K562 (cell line): ENCODE results near the gene MPRIP. TPM values are rescaled to one million over a fixed set of nuclear protein-coding genes. Genes with fewer than 3 reads are reported as not detected.
A peak's percentile ranks its signal among the peaks of the same experiment; 100 is the strongest.

Experiments
- ARHGAP35 ChIP-seq: fragments of 450-650 bp; IDR thresholded peaks from 2 replicates; pipeline ENCODE4 v1.6.1; 2018; ENCODE audit not compliant: partially characterized antibody
- CBFA2T3 ChIP-seq: fragments of 450-650 bp; IDR thresholded peaks from 2 replicates; pipeline ENCODE4 v1.6.1; 2017
- CCNT2 ChIP-seq: IDR thresholded peaks from 2 replicates; pipeline ENCODE4 v1.6.1; 2011; ENCODE audit warnings: borderline replicate concordance, low read depth, mild to moderate bottlenecking, moderate library complexity, mixed read lengths, low read length; ENCODE audit not compliant: insufficient read length; ENCODE audit errors: extremely low read depth
- FOXJ2 ChIP-seq: fragments of 200-800 bp; sonication (Bioruptor generic); IDR thresholded peaks from 2 replicates; pipeline ENCODE4 v1.6.1; 2016; ENCODE audit warnings: missing genetic modification characterization, missing compliant biosample characterization
- HMG20A ChIP-seq: fragments of 450-650 bp; formaldehyde crosslinking; conservative IDR thresholded peaks from 2 replicates; pipeline ENCODE4 v1.4.0; 2020; ENCODE audit warnings: mild to moderate bottlenecking, mixed read lengths
- ILF3 ChIP-seq: fragments of 450-650 bp; IDR thresholded peaks from 2 replicates; pipeline ENCODE4 v1.6.1; 2018; ENCODE audit warnings: antibody characterized with exemption, mild to moderate bottlenecking, moderate library complexity, borderline replicate concordance
- KLF16 ChIP-seq: IDR thresholded peaks from 2 replicates; pipeline ENCODE4 v1.6.1; 2016; ENCODE audit warnings: antibody characterized with exemption
- MBD2 ChIP-seq: sonication (generic); IDR thresholded peaks from 2 replicates; pipeline ENCODE4 v1.6.1; 2016; ENCODE audit warnings: low read depth, borderline replicate concordance
- MXI1 ChIP-seq: IDR thresholded peaks from 2 replicates; pipeline ENCODE4 v1.6.1; 2011; ENCODE audit warnings: low read depth, mild to moderate bottlenecking, improper control_type of control experiment, low read length
- NFE2L1 ChIP-seq: fragments of 450-650 bp; IDR thresholded peaks from 2 replicates; pipeline ENCODE4 v1.6.1; 2016; ENCODE audit warnings: missing genetic modification characterization, low read depth, mild to moderate bottlenecking, missing compliant biosample characterization, moderate library complexity, borderline replicate concordance
- NFRKB ChIP-seq: fragments of 450-650 bp; IDR thresholded peaks from 2 replicates; pipeline ENCODE4 v1.6.1; 2016; ENCODE audit warnings: low read depth
- POLR2AphosphoS5 ChIP-seq: IDR thresholded peaks from 2 replicates; pipeline ENCODE4 v1.6.1; 2011; ENCODE audit warnings: mild to moderate bottlenecking, low read depth, low read length, moderate library complexity; ENCODE audit not compliant: control insufficient read depth, insufficient read depth
- RBBP5 ChIP-seq: fragments of 200-600 bp; sonication (generic); IDR thresholded peaks from 2 replicates; pipeline ENCODE4 v1.6.1; 2012; ENCODE audit warnings: borderline replicate concordance, mild to moderate bottlenecking, low read length, control low read depth, inconsistent platforms; ENCODE audit not compliant: insufficient read depth, poor library complexity, severe bottlenecking
- STAT5B ChIP-seq: fragments of 250-450 bp; sonication (Bioruptor Pico); IDR thresholded peaks from 2 replicates; pipeline ENCODE4 v1.8.0; 2021; ENCODE audit warnings: mild to moderate bottlenecking, inconsistent platforms
- XRCC5 ChIP-seq: fragments of 200-400 bp; formaldehyde crosslinking; IDR thresholded peaks from 2 replicates; pipeline ENCODE4 v1.6.1; 2017; ENCODE audit warnings: low read depth, mild to moderate bottlenecking, low read length
- YBX1 ChIP-seq: fragments of 450-650 bp; IDR thresholded peaks from 2 replicates; pipeline ENCODE4 v1.7.1; 2016; ENCODE audit warnings: mild to moderate bottlenecking
- ZNF175 ChIP-seq: fragments of 200-800 bp; sonication (Bioruptor generic); IDR thresholded peaks from 2 replicates; pipeline ENCODE4 v1.6.1; 2016; ENCODE audit warnings: low read depth, mild to moderate bottlenecking, missing genetic modification characterization, missing compliant biosample characterization
- ZNF197 ChIP-seq: fragments of 200-800 bp; sonication (Bioruptor generic); IDR thresholded peaks from 2 replicates; pipeline ENCODE4 v1.6.1; 2016; ENCODE audit warnings: low read depth, missing genetic modification characterization, missing compliant biosample characterization
- ZNF436 ChIP-seq: fragments of 250-450, 450-650 bp; sonication (Bioruptor Pico); formaldehyde crosslinking; IDR thresholded peaks from 2 replicates; pipeline ENCODE4 v1.7.0; 2020; ENCODE audit warnings: mild to moderate bottlenecking
- polyA plus RNA-seq, 8 experiments: library from polyadenylated mRNA; depleted of rRNA in 4 of 8; stranded (reverse) in 5 of 8; unstranded in 3 of 8; fragments of >200 nt; fragmentation: Nextera tagmentation in 2 of 8; fragmentation: Illumina TruSeq in 1 of 8; extraction: Ambion mirVana in 2 of 8; extraction: Trizol in 1 of 8; gene quantifications; 2 replicates each; pipeline versions ENCODE4 v1.2.1 to v1.2.3, GENCODE V29; 2011 to 2014; ENCODE audit warnings: inconsistent platforms in 1 of 8, missing spikeins in 1 of 8
- total RNA-seq, 7 experiments: library from RNA; depleted of rRNA in 6 of 7; stranded (reverse); fragments of >200 nt in 6 of 7; fragmentation: Illumina TruSeq in 2 of 7; extraction: Trizol in 2 of 7; gene quantifications; 2 replicates each; pipeline versions ENCODE4 v1.2.1 to v1.2.3, GENCODE V29; 2011 to 2021; ENCODE audit warnings: low replicate concordance in 1 of 7
- TF ChIP-seq, protein P1 (sequence below), 2 experiments: fragments of 450-650 bp; IDR thresholded peaks; 2 replicates each; pipeline ENCODE4 v1.6.1; 2018; ENCODE audit warnings: mild to moderate bottlenecking in 2 of 2, low read depth in 1 of 2; ENCODE audit not compliant: partially characterized antibody in 2 of 2
- TF ChIP-seq, protein P2 (sequence below): fragments of 450-650 bp; IDR thresholded peaks from 2 replicates; pipeline ENCODE4 v1.6.1; 2016; ENCODE audit warnings: borderline replicate concordance
- TF ChIP-seq, protein P3 (sequence below): fragments of 450-650 bp; formaldehyde crosslinking; IDR thresholded peaks from 2 replicates; pipeline ENCODE4 v1.4.0; 2020; ENCODE audit warnings: mild to moderate bottlenecking

MPRIP gene
- total and polyA plus RNA-seq, 9 of the 15 experiments (the other 6 are each of a cell fraction or from before 2014, with no cell fraction given) = 10.0 to 72.6 (median 30.1) TPM

DNA sequence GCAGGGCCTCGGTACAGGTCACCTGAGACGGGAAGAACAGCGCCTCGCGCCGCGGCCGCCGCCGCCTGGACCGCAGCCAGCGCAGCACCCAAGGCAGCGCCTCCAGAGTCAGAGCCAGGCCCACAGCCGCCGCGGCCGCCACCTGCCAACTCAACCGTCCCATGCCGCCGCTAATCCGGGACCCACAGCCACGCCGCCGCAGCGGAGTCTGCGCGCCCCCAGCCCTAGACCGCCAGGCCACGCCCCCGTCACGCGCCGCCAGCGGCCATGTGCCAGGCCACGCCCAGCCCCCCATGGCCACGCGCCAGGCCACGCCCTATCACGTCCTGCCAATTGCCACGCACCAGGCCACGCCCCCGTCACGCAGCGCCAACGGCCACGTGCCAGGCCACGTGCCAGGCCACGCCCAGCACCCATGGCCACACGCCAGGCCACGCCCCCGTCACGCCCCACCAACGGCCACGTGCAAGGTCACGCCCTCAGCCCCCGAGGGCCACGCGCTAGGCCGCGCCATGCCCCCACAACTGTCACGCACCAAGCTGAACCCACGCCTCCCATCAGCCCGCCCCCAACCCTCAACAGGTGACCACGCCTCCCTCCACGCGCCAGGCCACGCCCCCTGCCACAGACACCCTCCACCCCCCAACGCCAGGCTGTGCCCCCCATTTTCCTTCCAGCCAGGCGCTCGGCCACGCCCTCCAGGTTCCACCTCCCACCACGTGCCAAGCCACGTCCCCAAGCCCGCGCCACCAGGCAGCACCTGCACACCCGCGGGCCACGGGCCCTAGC, 164.1 kb downstream of the MPRIP start, which contains the start of gene PLD6 (continued):
- TF ChIP-seq NFRKB (no peak), ZNF436 (no peak), NFE2L1 (tag) (no peak), ILF3 (no peak), KLF16 (no peak), CBFA2T3 (peak; percentile 17; the same call in 1 of the 2 replicates), XRCC5 (0 out of 2 replicates have a peak, but pooled peaks have one; percentile 22), ZNF175 (CRISPR knock-in tag) (no peak), FOXJ2 (tag) (no peak), HMG20A (no peak), YBX1 (no peak), STAT5B (CRISPR knock-in tag) (no peak), MXI1 (peak; percentile 86), ARHGAP35 (no peak), MBD2 (no peak), CCNT2 (peak; percentile 92), POLR2AphosphoS5 (no peak), RBBP5 (peak; percentile 29), ZNF197 (CRISPR knock-in tag) (no peak)
- TF ChIP-seq, protein P1, sequence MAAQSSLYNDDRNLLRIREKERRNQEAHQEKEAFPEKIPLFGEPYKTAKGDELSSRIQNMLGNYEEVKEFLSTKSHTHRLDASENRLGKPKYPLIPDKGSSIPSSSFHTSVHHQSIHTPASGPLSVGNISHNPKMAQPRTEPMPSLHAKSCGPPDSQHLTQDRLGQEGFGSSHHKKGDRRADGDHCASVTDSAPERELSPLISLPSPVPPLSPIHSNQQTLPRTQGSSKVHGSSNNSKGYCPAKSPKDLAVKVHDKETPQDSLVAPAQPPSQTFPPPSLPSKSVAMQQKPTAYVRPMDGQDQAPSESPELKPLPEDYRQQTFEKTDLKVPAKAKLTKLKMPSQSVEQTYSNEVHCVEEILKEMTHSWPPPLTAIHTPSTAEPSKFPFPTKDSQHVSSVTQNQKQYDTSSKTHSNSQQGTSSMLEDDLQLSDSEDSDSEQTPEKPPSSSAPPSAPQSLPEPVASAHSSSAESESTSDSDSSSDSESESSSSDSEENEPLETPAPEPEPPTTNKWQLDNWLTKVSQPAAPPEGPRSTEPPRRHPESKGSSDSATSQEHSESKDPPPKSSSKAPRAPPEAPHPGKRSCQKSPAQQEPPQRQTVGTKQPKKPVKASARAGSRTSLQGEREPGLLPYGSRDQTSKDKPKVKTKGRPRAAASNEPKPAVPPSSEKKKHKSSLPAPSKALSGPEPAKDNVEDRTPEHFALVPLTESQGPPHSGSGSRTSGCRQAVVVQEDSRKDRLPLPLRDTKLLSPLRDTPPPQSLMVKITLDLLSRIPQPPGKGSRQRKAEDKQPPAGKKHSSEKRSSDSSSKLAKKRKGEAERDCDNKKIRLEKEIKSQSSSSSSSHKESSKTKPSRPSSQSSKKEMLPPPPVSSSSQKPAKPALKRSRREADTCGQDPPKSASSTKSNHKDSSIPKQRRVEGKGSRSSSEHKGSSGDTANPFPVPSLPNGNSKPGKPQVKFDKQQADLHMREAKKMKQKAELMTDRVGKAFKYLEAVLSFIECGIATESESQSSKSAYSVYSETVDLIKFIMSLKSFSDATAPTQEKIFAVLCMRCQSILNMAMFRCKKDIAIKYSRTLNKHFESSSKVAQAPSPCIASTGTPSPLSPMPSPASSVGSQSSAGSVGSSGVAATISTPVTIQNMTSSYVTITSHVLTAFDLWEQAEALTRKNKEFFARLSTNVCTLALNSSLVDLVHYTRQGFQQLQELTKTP (IDR thresholded peaks at IDR 0.05; ENCODE audit: low read depth in 1 of 2, partially characterized antibody in 2 of 2) = no peak
- TF ChIP-seq, protein P2, sequence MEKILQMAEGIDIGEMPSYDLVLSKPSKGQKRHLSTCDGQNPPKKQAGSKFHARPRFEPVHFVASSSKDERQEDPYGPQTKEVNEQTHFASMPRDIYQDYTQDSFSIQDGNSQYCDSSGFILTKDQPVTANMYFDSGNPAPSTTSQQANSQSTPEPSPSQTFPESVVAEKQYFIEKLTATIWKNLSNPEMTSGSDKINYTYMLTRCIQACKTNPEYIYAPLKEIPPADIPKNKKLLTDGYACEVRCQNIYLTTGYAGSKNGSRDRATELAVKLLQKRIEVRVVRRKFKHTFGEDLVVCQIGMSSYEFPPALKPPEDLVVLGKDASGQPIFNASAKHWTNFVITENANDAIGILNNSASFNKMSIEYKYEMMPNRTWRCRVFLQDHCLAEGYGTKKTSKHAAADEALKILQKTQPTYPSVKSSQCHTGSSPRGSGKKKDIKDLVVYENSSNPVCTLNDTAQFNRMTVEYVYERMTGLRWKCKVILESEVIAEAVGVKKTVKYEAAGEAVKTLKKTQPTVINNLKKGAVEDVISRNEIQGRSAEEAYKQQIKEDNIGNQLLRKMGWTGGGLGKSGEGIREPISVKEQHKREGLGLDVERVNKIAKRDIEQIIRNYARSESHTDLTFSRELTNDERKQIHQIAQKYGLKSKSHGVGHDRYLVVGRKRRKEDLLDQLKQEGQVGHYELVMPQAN = peak; percentile 89
- TF ChIP-seq, protein P3, sequence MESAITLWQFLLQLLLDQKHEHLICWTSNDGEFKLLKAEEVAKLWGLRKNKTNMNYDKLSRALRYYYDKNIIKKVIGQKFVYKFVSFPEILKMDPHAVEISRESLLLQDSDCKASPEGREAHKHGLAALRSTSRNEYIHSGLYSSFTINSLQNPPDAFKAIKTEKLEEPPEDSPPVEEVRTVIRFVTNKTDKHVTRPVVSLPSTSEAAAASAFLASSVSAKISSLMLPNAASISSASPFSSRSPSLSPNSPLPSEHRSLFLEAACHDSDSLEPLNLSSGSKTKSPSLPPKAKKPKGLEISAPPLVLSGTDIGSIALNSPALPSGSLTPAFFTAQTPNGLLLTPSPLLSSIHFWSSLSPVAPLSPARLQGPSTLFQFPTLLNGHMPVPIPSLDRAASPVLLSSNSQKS (CRISPR knock-in tag) = no peak
